ENCODE results near the gene EPHB2. TPM values are rescaled to one million over a fixed set of nuclear protein-coding genes. Genes with fewer than 3 reads are reported as not detected.

The EPHB2 gene
- total RNA-seq, 1 donor = under 0.01 TPM

DNA sequence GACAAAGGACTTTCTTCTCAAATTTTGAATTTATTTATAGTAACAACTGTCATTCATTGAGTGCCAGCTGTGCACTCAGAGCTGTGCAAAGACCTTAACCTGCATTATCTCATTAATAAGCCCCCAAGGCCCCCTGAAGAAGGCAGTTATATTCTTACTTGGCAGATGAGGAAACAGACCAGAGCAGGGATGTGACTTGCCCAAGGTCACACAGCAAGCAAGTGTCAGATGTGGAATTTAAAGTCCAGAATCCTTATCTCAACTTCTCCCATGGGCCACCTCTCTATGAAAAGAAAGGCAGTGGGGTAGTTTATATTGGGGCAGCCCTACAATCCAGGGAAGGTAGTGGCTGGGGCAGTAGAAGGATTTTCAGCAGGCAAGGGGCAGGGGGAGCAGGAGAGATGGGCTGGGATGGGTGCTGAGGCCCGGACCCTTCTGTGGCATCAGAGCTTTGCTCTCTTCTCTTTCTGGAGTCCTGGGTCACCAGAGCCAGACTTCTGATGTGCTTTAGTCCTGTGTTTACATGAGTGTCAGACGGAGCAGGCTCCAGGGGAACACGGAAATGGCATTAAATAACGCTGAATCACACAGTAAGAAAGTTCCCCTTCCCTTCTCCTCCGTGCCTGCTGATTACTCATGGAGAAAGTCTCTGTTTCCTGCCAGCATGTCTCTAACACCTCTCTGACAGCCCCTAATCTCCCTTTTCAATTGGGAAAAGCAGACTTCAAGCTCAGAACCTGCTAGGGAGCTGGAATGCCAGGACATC is 39.5 kb downstream of the EPHB2 start:
- peak in 2 of 3 donors; percentile 65 to 66 for DNase-seq (ENCODE audit: low read depth in 2 of 3, low spot score in 2 of 3)

- DNase-seq (ENCODE audit: low read depth in 2 of 3, low spot score in 2 of 3) = no peak
Measured at GRCh38 chr1:22750685-22751051, 40.0 kb downstream of the EPHB2 start.

GRCh38 chr1:22751124-22751531 is 40.5 kb downstream of the EPHB2 start:
- DNase-seq (ENCODE audit: low read depth in 2 of 3, low spot score in 2 of 3) = no peak

DNA sequence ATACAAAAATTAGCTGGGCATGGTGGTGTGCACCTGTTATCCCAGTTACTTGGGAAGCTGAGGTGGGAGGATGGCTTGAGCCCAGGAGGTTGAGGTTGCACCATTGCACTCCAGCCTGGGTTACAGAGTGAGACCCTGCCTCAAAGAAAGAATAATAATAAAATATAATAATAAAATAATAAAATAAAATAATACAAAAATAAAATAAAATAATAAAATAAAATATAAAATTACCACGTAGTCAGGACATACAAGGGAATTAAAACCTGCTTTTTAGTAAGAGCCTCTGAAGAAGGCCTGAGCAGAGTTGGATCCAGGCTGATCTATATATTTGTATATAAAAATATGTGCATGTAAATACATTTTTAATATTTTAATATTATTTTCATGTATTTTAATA is 41.7 kb downstream of the EPHB2 start:
- no peak for DNase-seq (ENCODE audit: low read depth in 2 of 3, low spot score in 2 of 3)

DNA sequence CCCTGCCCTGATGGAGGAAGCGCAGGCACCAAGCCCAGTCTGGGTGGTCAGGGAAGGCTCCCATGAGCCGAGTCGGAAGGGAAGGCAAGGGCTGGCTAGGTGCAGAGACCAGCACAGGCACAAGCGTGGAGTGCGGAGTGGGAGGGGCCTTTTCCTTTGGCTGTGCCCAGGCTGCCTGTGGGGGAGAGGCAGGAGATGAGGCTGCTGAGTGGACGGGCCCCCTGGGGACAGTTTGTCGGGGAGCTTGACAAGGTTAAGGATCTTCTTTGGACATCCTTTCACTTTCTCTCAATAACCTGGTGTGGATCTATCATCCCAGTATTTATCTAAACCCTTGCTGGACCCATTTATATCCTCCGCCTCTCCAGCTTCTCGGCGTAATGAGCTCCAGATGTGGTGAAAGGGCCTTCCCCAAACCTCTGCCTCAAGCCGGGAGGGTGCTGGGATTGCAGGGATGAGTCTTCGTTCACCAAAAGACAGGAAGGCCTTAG is 42.9 kb downstream of the EPHB2 start:
- DNase-seq (ENCODE audit: low read depth in 2 of 3, low spot score in 2 of 3) = no peak

- no peak for DNase-seq (ENCODE audit: low read depth in 2 of 3, low spot score in 2 of 3)
Measured at GRCh38 chr1:22754106-22754768, 43.6 kb downstream of the EPHB2 start.

GRCh38 chr1:22754824-22755223 is 44.2 kb downstream of the EPHB2 start:
- no peak for DNase-seq (ENCODE audit: low read depth in 2 of 3, low spot score in 2 of 3)

DNA sequence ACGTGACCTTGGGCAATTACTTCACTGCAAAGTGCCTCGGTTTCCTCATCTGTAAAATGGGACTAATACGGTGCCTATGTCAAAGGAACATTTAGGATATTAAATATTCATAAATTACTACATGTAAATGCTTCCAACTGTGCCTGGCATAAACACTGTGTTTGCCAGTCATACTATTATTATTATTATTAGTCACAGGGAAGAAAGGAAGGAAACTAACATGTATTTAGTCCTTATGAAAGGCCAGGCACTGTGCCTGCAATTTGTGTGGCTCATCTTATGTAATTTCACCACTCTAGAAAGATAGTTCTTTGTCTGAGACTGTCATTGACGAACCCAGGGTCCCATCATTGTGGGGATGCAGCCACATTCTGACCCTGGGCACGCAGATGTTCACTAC is 45.0 kb downstream of the EPHB2 start:
- DNase-seq (ENCODE audit: low read depth in 2 of 3, low spot score in 2 of 3) = no peak

DNA sequence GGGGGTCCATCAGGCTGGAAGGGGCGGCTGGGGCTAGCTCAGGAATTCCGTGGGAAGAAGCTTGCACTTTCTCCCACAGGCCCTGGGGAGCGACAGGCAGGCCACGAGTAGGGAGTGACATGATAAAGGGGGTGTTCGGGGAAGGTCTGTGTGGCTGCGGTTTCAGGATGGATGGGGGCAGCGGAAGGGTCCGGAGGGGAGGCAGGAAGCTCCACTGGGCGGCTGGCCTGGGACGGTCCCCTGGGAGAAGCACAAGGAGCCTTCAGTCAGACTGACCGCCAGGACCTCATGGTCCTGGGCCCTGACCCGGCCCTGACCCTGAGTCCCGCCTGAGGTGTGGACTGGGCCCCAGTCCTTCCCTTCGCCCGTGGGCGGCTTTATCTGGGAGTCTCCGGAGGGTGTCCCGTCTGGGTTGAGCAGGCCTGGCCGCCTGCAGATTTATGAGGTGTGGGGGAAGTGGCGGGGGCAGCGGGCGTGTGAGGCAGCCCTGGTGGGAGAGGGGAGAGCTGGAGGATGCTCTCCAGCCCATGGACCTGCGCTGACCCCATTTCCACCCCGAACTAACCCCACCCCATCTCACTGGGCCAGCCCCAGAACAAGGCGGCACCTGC is 45.6 kb downstream of the EPHB2 start:
- no peak for DNase-seq (ENCODE audit: low read depth in 2 of 3, low spot score in 2 of 3)

- no peak for DNase-seq (ENCODE audit: low read depth in 2 of 3, low spot score in 2 of 3)
Measured at GRCh38 chr1:22760455-22760854, 49.8 kb downstream of the EPHB2 start.

GRCh38 chr1:22761101-22761500 is 50.5 kb downstream of the EPHB2 start:
- DNase-seq (ENCODE audit: low read depth in 2 of 3, low spot score in 2 of 3) = no peak

DNA sequence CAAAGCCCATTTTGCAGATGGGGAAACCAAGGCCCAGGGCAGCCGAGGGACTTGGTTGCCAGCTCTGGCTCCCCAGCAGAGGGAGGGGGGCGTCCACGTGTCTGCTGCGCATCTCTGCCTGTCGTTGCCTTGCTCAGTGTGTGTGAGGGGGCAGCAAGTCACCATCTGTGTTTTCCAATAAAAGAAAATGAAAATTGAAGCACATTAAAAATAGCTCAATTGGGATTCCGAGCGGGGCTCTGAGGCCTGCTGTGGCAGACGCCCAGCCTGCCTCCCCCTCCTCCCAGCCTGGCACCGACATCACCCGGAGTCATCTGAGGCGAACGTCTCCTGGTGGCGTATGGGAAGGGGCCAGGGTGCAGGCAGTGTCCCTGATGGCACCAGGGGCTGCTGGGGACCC is 51.2 kb downstream of the EPHB2 start:
- no peak for DNase-seq (ENCODE audit: low read depth in 2 of 3, low spot score in 2 of 3)

DNA sequence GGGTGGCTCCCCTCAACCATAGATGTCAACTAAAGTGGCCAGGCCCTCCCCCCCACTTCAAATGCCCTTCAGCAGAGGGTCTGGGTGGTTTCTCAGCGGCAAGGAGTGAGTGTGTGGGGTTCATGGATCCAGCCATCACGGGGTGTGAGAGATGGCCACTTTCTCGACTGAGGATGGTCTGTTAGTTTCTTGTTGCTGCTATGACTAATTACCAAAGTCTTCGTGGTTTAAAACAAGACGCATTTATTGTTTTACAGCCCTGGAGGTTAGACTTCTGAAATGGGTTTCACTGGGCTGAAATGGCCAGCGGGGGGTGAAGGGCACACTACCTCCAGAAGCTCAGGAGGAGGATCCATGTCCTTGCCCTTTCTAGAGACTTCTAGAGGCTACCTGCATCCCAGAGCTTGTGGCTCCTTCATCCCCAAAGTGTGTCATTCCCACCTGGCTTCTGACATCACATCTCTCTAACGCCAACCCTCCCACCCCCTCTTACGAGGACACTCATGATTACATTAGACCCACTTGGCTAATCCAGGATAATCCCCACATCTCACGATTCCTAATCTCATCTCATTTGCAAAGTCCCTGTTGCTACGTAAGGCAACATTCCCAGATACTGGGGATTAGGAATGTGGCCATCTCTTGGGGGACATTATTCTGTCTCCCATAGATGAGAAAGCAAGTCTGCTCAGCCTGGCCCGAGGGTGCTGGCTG is 53.0 kb downstream of the EPHB2 start:
- no peak for DNase-seq (ENCODE audit: low read depth in 2 of 3, low spot score in 2 of 3)

DNA sequence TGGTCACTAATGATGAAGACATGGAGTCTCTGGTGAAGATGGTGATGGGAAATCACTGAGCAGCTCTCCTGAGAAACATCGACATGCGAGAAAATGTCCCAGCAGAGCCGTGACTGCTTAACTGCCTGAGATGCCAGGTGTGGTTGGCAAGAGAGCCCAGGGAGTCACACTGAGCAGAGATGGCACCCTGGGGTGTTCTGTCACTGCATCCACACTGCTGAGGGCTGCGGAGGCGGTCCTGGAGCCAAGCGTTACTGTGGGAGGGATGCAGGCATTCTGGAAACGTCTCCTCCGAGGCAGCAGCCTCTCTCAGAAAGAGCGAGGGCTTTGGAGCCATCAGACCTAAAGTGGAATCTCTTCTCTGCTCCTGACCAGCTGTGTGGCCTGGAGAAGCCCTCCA is 57.2 kb downstream of the EPHB2 start:
- DNase-seq (ENCODE audit: low read depth in 2 of 3, low spot score in 2 of 3) = no peak

DNA sequence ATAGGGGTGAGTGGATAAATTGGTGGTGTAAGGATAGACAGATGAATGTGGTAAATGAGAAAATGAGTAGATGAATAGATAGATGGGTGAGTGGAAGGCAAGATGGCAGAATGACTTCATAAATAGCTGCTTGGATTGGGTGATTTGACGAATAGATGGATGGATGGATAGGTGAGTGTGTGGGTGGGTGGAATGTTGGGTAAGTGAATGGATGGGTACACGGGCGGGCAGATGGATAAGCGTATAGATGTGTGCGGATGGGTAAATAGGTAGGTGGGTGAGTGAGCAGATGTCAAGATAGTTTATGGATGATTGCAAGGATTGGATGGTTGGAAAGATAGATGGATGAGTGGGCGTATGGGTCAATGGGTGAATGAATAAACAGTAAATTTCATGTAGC is 59.3 kb downstream of the EPHB2 start:
- DNase-seq (ENCODE audit: low read depth in 2 of 3, low spot score in 2 of 3) = no peak

DNA sequence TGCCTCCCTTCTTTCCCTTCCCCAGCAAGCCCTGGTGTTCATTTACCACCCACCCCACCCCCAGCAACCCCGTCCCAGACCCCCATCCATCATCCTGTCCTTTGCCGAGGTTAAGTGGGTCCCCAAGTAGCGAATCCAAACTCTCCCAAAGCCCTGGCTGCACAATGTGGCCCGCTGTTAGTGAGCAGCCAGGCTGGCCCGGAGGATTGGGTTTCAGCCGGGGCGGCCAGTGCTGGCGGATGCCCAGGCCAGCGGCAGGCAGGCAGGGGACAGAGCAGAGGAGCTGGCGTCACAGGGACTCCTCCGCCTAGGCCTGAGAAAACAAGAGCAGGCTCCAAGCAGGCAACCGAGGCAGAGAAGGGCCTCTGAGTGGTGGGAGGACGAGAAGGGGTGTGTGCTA is 61.4 kb downstream of the EPHB2 start:
- no peak for DNase-seq (ENCODE audit: low read depth in 2 of 3, low spot score in 2 of 3)

GRCh38 chr1:22773981-22774832 is 63.6 kb downstream of the EPHB2 start:
- no peak for DNase-seq (ENCODE audit: low read depth in 2 of 3, low spot score in 2 of 3)

DNA sequence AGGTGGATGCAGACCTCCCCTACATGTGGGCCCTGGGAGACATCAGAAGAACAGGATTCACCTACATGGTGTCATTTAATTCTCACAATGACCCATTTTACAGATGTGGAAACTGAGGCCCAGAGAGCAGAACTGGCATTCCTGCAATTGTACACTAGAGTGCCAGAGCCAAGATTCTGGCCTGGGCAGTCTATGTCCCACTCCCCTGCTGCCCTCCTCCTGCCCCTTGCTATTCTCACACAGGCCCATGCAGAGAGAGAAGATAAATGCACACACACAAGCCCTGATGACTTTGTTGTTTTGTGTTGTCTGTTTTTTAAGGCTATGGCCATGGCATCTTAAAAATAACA is 64.2 kb downstream of the EPHB2 start:
- DNase-seq (ENCODE audit: low read depth in 2 of 3, low spot score in 2 of 3) = no peak

GRCh38 chr1:22775478-22775877 is 64.8 kb downstream of the EPHB2 start:
- DNase-seq (ENCODE audit: low read depth in 2 of 3, low spot score in 2 of 3) = no peak

- peak in 1 of 3 donors; percentile 7 for DNase-seq (ENCODE audit: low read depth in 2 of 3, low spot score in 2 of 3)
Measured at GRCh38 chr1:22776035-22776613, 65.5 kb downstream of the EPHB2 start.

Data from hematopoietic multipotent progenitor cell (in vitro differentiated cells).